CD4-positive, alpha-beta T cell (primary cell): ENCODE measurements around the gene CWH43. TPM values are rescaled to one million over a fixed set of nuclear protein-coding genes. Genes with fewer than 3 reads are reported as not detected.
"Not testable (repeated sequence)": the region's sequence is repeated elsewhere in the genome, so short reads cannot be mapped to it uniquely, and the experiment has no call there.

ENCODE experiments used
- ATAC-seq: fragments of 200-7000 bp; cut with Tn5 transposase; one replicate; pipeline ENCODE4 v1.10.0; 2022; ENCODE audit warnings: mild to moderate bottlenecking; ENCODE audit not compliant: poor library complexity
- CTCF ChIA-PET: fragments of 350-600 bp; sonication (Branson Sonifier 250); formaldehyde crosslinking; loops from one replicate; lab custom pipeline; 2021; ENCODE audit warnings: antibody characterized with exemption, inconsistent platforms; lab: Charles Lee
- POLR2A ChIA-PET: fragments of 350-600 bp; sonication (Branson Sonifier 250); formaldehyde crosslinking; loops from one replicate; lab custom pipeline; 2021; ENCODE audit warnings: antibody characterized with exemption, inconsistent platforms; lab: Charles Lee
- DNase-seq, 14 experiments: peaks; one replicate each; pipeline ENCODE4 v3.0.0-alpha.2; 2013 to 2020; ENCODE audit warnings: mixed read lengths in 2 of 14
- H3K27ac ChIP-seq, 2 donors: one replicate each; pipeline versions ENCODE4 v1.5.1 to v1.7.0; 2013; ENCODE audit warnings: low read length in 2 of 2, low read depth in 1 of 2, mild to moderate bottlenecking in 1 of 2
- H3K27me3 ChIP-seq, 2 experiments: 1 replicate in 1 of 2; 2 replicates in 1 of 2; pipeline versions ENCODE4 v1.6.1 to v1.7.0; 2013; ENCODE audit warnings: low read length in 2 of 2, control low read depth in 1 of 2, mild to moderate bottlenecking in 1 of 2, moderate library complexity in 1 of 2; ENCODE audit not compliant: insufficient read depth in 2 of 2, control insufficient read depth in 1 of 2
- H3K36me3 ChIP-seq: one replicate; pipeline ENCODE4 v1.6.1; 2013; ENCODE audit warnings: low read length, control low read depth; ENCODE audit not compliant: insufficient read depth
- H3K4me1 ChIP-seq: one replicate; pipeline ENCODE4 v1.6.1; 2013; ENCODE audit warnings: low read length, control low read depth; ENCODE audit not compliant: insufficient read depth
- H3K4me3 ChIP-seq: one replicate; pipeline ENCODE4 v1.5.1; 2013; ENCODE audit warnings: mild to moderate bottlenecking, low read length, moderate library complexity
- H3K9me3 ChIP-seq, 2 experiments: 1 replicate in 1 of 2; 2 replicates in 1 of 2; pipeline versions ENCODE4 v1.6.1 to v1.7.0; 2013; ENCODE audit warnings: low read length in 2 of 2, mild to moderate bottlenecking in 2 of 2, control low read depth in 1 of 2, moderate library complexity in 1 of 2; ENCODE audit not compliant: control insufficient read depth in 1 of 2, insufficient read depth in 1 of 2
- H3K27ac Mint-ChIP-seq: one replicate; pipeline ENCODE4 v1.8.0; 2020; ENCODE audit warnings: mixed read lengths
- H3K27me3 Mint-ChIP-seq: one replicate; pipeline ENCODE4 v1.8.0; 2021; ENCODE audit warnings: mixed read lengths
- H3K36me3 Mint-ChIP-seq: one replicate; pipeline ENCODE4 v1.8.0; 2021; ENCODE audit warnings: low read depth, mixed read lengths
- H3K4me1 Mint-ChIP-seq: one replicate; pipeline ENCODE4 v1.8.0; 2021; ENCODE audit warnings: low read depth, mixed read lengths
- H3K4me3 Mint-ChIP-seq: one replicate; pipeline ENCODE4 v1.8.0; 2020; ENCODE audit warnings: mild to moderate bottlenecking, mixed read lengths
- H3K9me3 Mint-ChIP-seq: one replicate; pipeline ENCODE4 v1.8.0; 2020; ENCODE audit warnings: mixed read lengths
- intact Hi-C, 2 experiments: fragments of 100-400 bp; cut with DNase I in 1 of 2; cut with micrococcal nuclease in 1 of 2; formaldehyde crosslinking; loops; one replicate each; pipeline versions ENCODE4 v1.15.1 to v1.9.0; 2023 to 2025; cut with DNase I, micrococcal nuclease
- total RNA-seq, 174 experiments: library from RNA in 2 of 174; stranded (reverse) in 2 of 174; gene quantifications; one replicate each; pipeline ENCODE4 v1.2.3 and lab custom pipeline; 2021 to 2026
- TF ChIP-seq, protein P1 (sequence below): fragments of 200-600 bp; IDR thresholded peaks from one replicate; pipeline ENCODE4 v1.8.0; 2022; ENCODE audit warnings: antibody characterized with exemption, mild to moderate bottlenecking

The CWH43 gene
- total RNA-seq, 2 experiments from 2014 or later, result not detected

GRCh38 chr4:48949086-48949485 is 37.0 kb upstream of the CWH43 start:
- H3K36me3 Mint-ChIP-seq, result no peaks in the 10 kb centered on the region
- ATAC-seq (no peak), DNase-seq (no peak)
- no peaks in the 10 kb centered on the region for H3K27me3 Mint-ChIP-seq
- no peak overlapping the region for H3K27ac ChIP-seq
- POLR2A ChIA-PET, result interaction anchor here (0.9 to 1.1 kb wide), 2 partner anchors 14 to 1192 kb away, joined by 3 to 5 read pairs; no protein-coding TSS in a partner anchor
- no peaks in the 10 kb centered on the region for H3K27me3 ChIP-seq
- TF ChIP-seq, protein P1, sequence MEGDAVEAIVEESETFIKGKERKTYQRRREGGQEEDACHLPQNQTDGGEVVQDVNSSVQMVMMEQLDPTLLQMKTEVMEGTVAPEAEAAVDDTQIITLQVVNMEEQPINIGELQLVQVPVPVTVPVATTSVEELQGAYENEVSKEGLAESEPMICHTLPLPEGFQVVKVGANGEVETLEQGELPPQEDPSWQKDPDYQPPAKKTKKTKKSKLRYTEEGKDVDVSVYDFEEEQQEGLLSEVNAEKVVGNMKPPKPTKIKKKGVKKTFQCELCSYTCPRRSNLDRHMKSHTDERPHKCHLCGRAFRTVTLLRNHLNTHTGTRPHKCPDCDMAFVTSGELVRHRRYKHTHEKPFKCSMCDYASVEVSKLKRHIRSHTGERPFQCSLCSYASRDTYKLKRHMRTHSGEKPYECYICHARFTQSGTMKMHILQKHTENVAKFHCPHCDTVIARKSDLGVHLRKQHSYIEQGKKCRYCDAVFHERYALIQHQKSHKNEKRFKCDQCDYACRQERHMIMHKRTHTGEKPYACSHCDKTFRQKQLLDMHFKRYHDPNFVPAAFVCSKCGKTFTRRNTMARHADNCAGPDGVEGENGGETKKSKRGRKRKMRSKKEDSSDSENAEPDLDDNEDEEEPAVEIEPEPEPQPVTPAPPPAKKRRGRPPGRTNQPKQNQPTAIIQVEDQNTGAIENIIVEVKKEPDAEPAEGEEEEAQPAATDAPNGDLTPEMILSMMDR, result no peak
- H3K36me3 ChIP-seq, result no peaks in the 10 kb centered on the region
- H3K4me1 ChIP-seq, result peaks cover 13% of the 10 kb centered on the region
- no peak overlapping the region for H3K4me3 Mint-ChIP-seq
- no peak overlapping the region for H3K27ac Mint-ChIP-seq
- H3K9me3 Mint-ChIP-seq, result peaks cover 3% of the 10 kb centered on the region
- CTCF ChIA-PET, result no interaction called here
- peaks cover 0 to 3% of the 10 kb centered on the region in 2 experiments for H3K9me3 ChIP-seq
- no peak overlapping the region for H3K4me3 ChIP-seq
- intact Hi-C loops, result loop anchor here in 1 of 2 experiments (5.0 kb wide), 1 partner anchor 42 kb away; the partner anchor contains the start of gene OCIAD2
- peaks cover 31% of the 10 kb centered on the region for H3K4me1 Mint-ChIP-seq

DNA sequence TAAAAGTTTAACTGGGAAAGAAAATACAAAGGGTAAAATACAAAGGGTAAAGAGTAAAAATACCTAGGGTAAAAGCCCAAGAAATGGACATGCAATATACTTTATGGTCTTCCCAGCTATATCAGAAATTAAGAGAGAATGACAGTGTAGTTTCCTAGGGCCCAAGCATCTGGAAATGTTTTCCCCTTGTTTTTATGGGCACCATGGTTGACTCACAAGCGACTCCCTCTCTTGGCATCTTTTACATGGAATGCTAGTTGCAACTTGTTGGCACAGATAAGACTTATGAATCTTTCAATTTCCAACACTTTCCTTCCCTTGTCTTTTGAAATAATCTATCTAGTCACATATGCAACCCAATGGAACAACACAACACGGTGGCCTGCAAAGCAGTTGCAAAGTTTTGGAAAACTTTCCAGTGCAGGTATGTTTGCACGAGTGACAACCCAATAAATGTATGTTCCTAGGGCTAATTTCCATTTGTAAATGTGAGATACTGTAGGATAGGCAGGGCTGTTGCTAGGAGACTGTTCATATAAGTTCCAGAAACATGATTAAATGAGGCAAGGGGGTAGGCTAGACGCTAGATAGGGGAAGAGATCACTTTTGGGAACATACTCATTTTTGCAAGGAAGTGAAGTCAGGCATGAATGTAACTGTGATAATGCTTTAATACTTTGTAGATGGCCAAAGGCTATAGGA is 36.4 kb upstream of the CWH43 start:
- Mint-ChIP-seq H3K4me1 (peaks cover 25% of the 10 kb centered on the region), H3K36me3 (no peaks in the 10 kb centered on the region), H3K9me3 (peaks cover 3% of the 10 kb centered on the region), H3K27ac (no peak overlapping the region), H3K27me3 (no peaks in the 10 kb centered on the region), H3K4me3 (no peak overlapping the region)
- no peak for ATAC-seq
- Histone ChIP-seq H3K4me1 (peaks cover 7% of the 10 kb centered on the region), H3K36me3 (no peaks in the 10 kb centered on the region), H3K9me3 (peaks cover 0 to 3% of the 10 kb centered on the region in 2 experiments), H3K4me3 (no peak overlapping the region), H3K27me3 (no peaks in the 10 kb centered on the region), H3K27ac (no peak overlapping the region)
- CTCF ChIA-PET, result no interaction called here
- intact Hi-C loops, result loop anchor here in 1 of 2 experiments (5.0 kb wide), 1 partner anchor 42 kb away; the partner anchor contains the start of gene OCIAD2
- POLR2A ChIA-PET, result interaction anchor here (0.9 to 1.1 kb wide), 2 partner anchors 13 to 1192 kb away, joined by 3 to 5 read pairs; no protein-coding TSS in a partner anchor
- DNase-seq, result no peak
- TF ChIP-seq, protein P1, result no peak

DNA sequence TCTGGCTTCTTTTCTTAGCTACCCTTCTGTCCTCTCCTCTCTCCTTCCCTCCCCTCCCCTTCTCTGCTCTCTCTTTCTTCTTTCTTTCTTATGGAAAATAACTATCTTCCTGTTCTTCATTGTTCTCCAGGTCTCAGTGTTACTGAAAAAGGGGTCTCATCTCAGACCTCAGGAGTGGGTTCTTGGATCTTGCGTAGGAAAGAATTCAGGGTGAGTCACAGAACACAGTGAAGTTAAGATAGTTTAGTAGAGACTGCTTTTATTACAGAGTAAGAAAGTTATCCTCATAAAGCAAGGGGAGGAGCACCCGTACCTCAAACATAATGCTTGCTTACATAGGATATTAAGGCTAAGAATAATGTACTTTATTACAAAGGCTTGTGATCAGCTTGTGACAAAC is 31.8 kb upstream of the CWH43 start:
- Histone ChIP-seq H3K36me3 (no peaks in the 10 kb centered on the region), H3K27ac (no peak overlapping the region), H3K4me1 (no peaks in the 10 kb centered on the region), H3K9me3 (peaks cover 0 to 3% of the 10 kb centered on the region in 2 experiments), H3K4me3 (no peak overlapping the region), H3K27me3 (no peaks in the 10 kb centered on the region)
- intact Hi-C loops, result no loop called here
- Mint-ChIP-seq H3K27ac (no peak overlapping the region), H3K27me3 (no peaks in the 10 kb centered on the region), H3K36me3 (no peaks in the 10 kb centered on the region), H3K4me1 (peaks cover under 1% of the 10 kb centered on the region), H3K4me3 (no peak overlapping the region), H3K9me3 (peaks cover 3% of the 10 kb centered on the region)
- DNase-seq (no peak), ATAC-seq (no peak)
- TF ChIP-seq, protein P1, result no peak
- POLR2A ChIA-PET, result no interaction called here
- CTCF ChIA-PET, result no interaction called here

DNA sequence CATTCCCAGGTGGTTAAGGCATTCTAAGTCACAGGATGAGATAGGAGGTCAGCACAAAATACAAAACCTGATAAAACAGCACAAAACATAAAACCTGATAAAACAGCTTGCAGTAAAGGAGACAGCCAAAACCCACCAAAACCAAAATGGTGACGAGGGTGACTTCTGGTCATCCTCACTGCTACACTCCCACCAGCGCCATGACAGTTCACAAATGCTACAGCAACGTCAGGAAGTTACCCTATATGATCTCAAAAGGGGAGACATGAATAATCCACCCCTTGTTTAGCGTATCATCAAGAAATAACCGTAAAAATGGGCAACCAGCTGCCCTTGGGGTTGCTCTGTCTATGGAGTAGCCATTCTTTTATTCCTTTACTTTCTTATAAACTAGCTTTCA is 28.7 kb upstream of the CWH43 start:
- H3K9me3 ChIP-seq, H3K4me3 Mint-ChIP-seq, H3K27me3 Mint-ChIP-seq, H3K4me3 ChIP-seq, DNase-seq, H3K27me3 ChIP-seq, H3K4me1 ChIP-seq, H3K4me1 Mint-ChIP-seq, ATAC-seq, H3K36me3 Mint-ChIP-seq, H3K27ac Mint-ChIP-seq, H3K36me3 ChIP-seq, POLR2A ChIA-PET, H3K9me3 Mint-ChIP-seq, intact Hi-C loops, H3K27ac ChIP-seq, CTCF ChIA-PET: not testable (repeated sequence)
